Kidney epithelial cell (primary cell): ENCODE results near the gene CPSF3. TPM values are rescaled to one million over a fixed set of nuclear protein-coding genes. Genes with fewer than 3 reads are reported as not detected.

Experiments
- DNase-seq: peaks from one replicate; pipeline ENCODE4 v3.0.0-alpha.2; 2010; ENCODE audit warnings: low read depth
- H3K27me3 ChIP-seq: 2 replicates; pipeline ENCODE4 v1.6.0; 2011; ENCODE audit warnings: low read length; ENCODE audit not compliant: control insufficient read depth, insufficient read depth
- H3K36me3 ChIP-seq: 2 replicates; pipeline ENCODE4 v1.5.1; 2011; ENCODE audit warnings: low read length; ENCODE audit not compliant: control insufficient read depth, insufficient read depth
- H3K4me3 ChIP-seq: 2 replicates; pipeline ENCODE4 v1.5.1; 2011; ENCODE audit warnings: low read depth, mild to moderate bottlenecking, control low read depth, low read length
- CTCF ChIP-seq: IDR thresholded peaks from 2 replicates; pipeline ENCODE4 v1.5.1; 2011; ENCODE audit warnings: mild to moderate bottlenecking, moderate library complexity, low read length, control low read depth, inconsistent platforms; ENCODE audit not compliant: insufficient read depth, poor library complexity, severe bottlenecking
- total RNA-seq: library from RNA; depleted of rRNA; stranded (reverse); fragments of >200 nt; gene quantifications from 2 replicates; pipeline ENCODE4 v1.2.3, GENCODE V29; 2015

The CPSF3 gene
- total RNA-seq, 1 donor from 2014 or later: 43.1 TPM

GRCh38 chr2:9428965-9429577 is 5.6 kb downstream of the CPSF3 start:
- H3K36me3 ChIP-seq: no peaks in the 10 kb centered on the region
- H3K4me3 ChIP-seq: no peak overlapping the region
- no peak for DNase-seq
- TF ChIP-seq CTCF: no peak
- no peaks in the 10 kb centered on the region for H3K27me3 ChIP-seq

GRCh38 chr2:9430316-9431293 is 7.2 kb downstream of the CPSF3 start:
- no peaks in the 10 kb centered on the region for H3K27me3 ChIP-seq
- DNase-seq: no peak
- no peaks in the 10 kb centered on the region for H3K36me3 ChIP-seq
- no peak for TF ChIP-seq CTCF
- H3K4me3 ChIP-seq: no peak overlapping the region

GRCh38 chr2:9434489-9434888 is 11.0 kb downstream of the CPSF3 start:
- no peak for TF ChIP-seq CTCF
- H3K27me3 ChIP-seq: no peaks in the 10 kb centered on the region
- peaks cover 1% of the 10 kb centered on the region for H3K36me3 ChIP-seq
- no peak overlapping the region for H3K4me3 ChIP-seq
- no peak for DNase-seq

- Histone ChIP-seq H3K4me3 (no peak overlapping the region), H3K36me3 (peaks cover 1% of the 10 kb centered on the region)
Observed at GRCh38 chr2:9439536-9439935, 16.1 kb downstream of the CPSF3 start.

GRCh38 chr2:9440058-9440727 is 16.7 kb downstream of the CPSF3 start:
- Histone ChIP-seq H3K36me3 (peaks cover 1% of the 10 kb centered on the region), H3K27me3 (no peaks in the 10 kb centered on the region), H3K4me3 (no peak overlapping the region)
- no peak for TF ChIP-seq CTCF
- DNase-seq: no peak

More at GRCh38 chr2:9439536-9439935, 16.1 kb downstream of the CPSF3 start:
- H3K27me3 ChIP-seq: no peaks in the 10 kb centered on the region
- no peak for TF ChIP-seq CTCF
- DNase-seq: no peak
